HG03025 (cell line): ENCODE measurements around the gene RPL36.

Experiments used
- ATAC-seq: cut with Tn5 transposase; IDR thresholded peaks from one replicate; pipeline ENCODE4 v1.9.1; 2021; ENCODE audit warnings: mild to moderate bottlenecking, moderate library complexity; ENCODE audit not compliant: unreplicated experiment, low FRiP score

Gene RPL36

DNA sequence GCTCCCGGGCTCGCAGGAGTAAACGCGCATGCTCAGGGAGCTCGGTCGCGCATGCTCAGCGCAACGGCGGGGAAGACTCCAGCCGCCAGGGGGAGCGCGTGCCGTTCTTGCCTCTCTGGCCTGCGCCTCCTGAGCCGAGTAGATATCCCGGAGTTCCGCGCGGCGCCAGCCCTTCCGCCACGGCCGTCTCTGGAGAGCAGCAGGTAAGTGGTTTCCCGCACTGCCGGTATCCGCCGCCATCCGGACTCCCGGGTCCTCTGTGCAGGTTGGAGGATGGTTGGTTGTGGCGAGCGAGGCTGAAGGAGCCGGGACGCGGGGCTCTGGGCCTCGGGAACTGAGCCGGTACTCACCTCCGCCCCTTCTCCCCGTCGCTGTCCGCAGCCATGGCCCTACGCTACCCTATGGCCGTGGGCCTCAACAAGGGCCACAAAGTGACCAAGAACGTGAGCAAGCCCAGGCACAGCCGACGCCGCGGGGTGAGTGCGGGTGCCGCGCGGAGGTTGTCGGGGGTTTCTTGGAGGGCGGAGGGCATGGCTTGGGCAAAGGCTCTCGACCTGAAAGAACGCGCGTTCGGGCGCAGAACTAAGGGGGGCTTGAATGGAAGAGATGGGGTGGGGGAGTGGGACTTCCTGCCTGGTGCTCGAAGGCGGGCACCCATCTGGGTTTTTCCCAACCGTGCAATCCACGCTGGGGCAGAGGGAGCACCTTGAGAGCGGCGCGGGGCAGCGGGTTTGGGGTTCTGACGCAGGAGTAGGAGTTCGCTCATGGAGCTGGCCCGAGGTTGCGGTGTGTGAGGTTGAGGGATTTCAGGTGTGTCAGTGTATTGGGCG is at the start of gene RPL36:
Gene RPL36 (plus strand): TSS at position 171 of the 830 bp plus-strand sequence. CDS start 213 bp downstream, at position 384.
- no peak for ATAC-seq

DNA sequence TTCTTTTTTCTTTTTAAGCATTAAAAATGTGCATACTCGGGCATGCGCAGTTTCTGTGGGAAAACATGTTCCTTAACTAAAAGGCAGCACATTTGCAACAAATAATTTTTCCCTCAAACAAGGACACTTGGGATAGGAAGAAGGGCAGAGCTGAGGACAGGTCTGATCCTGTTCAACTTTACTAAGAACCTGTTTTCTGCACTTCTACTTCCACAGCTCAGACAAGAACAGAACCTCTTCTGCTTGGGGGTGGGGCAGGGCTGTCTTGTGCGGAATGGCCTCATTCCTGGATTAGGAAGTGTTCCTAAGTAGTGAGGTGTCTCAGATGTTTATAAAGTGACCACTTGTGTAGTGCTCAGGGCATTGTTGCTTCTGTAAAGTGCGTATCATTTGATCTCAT is 48.9 kb upstream of the RPL36 start:
- no peak for ATAC-seq

GRCh38 chr19:5642204-5642603 is 47.9 kb upstream of the RPL36 start:
- no peak for ATAC-seq

- ATAC-seq, result no peak
These were observed 47.0 kb upstream of the RPL36 start for GRCh38 chr19:5643060-5643459.

- ATAC-seq, result no peak
These were observed 46.1 kb upstream of the RPL36 start for GRCh38 chr19:5644037-5644436.

DNA sequence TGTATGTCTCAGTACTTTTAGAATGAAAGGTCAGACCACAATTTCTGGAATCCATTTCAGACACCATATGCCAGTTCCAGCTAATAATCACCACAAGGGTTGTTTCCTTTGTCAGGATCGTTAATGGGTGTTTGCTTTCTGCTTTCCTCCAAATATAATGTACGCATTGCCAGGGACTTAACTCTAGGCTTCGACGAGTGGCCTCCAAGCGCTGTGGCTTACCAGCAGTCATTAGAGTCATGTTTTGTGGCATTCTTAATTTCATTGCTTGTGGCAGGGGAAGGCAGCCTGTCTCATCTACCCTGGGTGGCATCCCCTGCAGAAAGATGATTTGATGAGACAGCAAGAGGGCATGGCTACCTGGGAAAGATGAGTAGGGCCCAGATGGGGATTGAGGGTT is 44.7 kb upstream of the RPL36 start:
- ATAC-seq, result no peak

DNA sequence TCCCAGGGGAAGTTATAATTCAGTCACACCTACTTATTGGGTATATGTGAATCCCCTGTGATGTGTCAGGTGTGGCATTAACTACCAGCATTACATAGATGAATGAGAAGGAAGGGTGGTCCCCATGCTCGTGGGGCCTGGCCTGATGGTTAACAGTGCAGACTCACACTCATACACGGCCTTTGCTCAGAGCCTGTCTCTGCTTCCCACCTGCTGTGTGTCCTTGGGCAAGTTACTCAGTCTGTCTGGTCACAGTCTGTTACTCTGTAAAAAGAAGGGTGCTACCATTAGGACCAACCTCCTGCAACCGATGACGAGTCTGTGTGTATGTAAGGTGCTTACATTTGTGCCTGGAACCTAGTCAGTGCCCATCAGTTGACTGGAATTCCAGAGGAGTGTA is 43.4 kb upstream of the RPL36 start:
- no peak for ATAC-seq

DNA sequence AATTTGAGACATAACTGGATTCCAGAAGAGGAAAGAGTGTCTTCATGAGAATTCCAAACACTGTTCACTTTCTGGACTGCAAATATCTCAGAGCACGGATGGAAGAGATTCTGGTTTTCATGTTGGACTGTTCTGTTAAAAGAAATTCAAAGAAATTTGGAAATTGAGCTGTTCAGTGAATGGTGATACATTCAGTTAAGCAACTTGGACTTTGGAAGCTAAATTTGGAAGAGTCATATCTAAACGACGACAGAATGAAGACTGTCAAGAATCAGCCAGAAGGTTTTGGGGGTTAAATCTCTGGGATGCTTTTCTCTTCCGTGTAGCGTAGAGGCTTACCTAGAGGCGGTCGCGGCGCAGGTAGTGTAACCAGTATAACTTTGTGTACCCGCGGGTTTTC is 41.6 kb upstream of the RPL36 start:
- no peak for ATAC-seq

GRCh38 chr19:5651361-5651760 is 38.7 kb upstream of the RPL36 start:
- no peak for ATAC-seq

DNA sequence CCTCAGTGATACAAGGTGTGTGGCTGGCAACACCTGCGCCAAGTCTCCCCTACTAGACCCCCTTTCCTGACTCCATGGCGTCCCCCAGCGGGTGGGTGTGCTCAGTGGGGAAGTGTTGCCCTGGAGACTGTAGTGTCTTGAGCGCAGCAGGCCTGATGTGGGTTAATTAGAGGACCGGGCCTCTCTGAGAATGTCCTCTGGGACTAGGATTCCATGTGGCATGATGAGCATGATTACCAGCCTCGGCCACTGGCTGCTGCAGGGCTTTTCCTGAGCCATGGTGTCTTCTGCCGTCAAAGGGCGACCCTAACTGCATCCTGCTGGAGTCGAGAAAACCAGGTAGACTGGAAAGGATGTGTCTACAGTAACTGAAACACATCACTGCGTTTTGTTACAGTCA is 37.8 kb upstream of the RPL36 start:
- no peak for ATAC-seq

DNA sequence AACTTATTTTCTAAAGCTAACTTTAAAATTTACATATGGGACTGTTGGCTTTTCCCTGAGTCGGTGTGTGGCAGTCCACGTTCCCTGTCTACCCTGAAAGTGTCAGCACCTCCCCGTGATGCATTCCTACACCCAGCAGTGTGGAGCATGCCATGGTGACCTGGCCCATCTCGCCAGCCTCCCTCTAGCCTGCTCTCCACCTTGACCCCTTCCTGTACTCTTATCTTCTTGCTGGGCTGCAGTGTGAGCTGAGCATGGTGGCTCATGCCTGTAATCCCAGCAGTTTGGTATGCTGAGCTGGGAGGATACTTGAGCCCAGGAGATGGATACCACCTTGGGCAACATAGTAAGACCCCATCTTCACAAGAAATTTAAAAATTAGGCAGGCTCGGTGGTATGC is 35.2 kb upstream of the RPL36 start:
- ATAC-seq, result no peak

DNA sequence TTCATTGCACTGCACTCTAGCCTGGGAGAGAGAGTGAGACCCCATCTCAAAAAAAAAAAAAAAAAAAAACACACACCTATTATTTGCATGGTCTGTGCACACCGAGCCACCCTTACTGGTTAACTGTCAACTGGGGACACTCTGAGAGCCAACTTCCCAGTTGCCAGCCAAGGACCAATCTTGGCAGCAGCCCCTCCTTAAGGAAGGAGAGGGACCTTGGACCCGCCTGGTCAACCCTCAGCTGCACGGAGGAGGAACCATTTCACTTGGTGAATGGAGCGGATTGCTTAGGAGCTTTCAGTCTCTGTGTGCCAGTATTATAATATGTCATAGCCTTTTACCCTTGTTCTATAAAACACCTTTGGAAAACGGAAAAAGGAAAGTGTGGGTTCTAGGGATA is 34.7 kb upstream of the RPL36 start:
- ATAC-seq, result no peak

- ATAC-seq, result no peak
These were observed 28.6 kb upstream of the RPL36 start for GRCh38 chr19:5661483-5661882.

- no peak for ATAC-seq
These were observed 26.2 kb upstream of the RPL36 start for GRCh38 chr19:5663904-5664303.

DNA sequence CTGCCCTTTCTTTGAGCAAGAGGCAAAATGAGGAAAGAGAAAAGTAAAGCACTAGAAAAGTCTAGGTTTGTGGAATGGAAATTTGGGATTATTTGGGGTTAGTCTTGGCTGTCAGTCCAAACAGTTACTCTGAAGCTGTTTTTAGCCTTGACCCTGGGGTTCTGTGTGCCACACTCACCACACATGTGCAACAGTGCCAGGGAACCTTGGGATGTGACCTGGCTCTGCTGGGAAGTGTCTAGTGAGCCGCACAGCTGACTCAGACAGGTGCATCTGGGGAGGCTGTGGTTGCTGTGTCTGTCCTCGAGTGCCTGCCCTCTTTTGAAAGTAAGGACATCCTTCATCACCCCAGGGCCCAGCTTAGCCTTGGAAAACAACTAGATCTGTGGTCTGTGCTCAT is 25.6 kb upstream of the RPL36 start:
- no peak for ATAC-seq

GRCh38 chr19:5665781-5666513 is 24.1 kb upstream of the RPL36 start:
- ATAC-seq, result no peak

DNA sequence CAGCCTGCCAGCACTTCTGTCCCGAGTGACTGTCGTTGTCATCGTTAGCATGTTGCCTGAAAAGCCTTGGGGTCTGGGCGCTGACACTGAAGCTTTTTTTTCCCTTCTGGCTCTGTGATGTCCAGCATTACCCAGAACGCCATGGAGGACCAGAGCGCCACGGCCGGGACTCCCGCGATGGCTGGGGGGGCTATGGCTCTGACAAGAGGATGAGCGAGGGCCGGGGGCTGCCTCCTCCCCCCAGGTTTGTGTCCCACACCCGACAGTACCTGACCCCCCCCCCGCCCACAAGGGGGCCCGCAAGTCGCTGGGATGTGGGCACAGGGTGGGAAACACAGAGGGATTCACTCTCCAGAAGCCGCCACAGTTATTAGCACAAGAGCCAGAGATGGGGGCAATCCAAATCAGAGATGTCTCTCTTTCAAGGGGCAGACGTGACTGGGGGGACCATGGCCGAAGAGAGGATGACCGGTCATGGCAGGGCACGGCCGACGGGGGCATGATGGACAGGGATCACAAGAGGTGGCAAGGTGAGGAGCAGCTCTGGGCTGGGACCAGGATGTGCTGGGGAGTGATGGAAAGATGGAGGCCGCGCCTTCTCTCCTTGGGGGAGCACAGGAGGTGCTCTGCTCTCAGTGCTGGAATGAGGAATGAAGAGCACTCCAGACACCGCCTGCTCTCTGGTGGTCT is 23.0 kb upstream of the RPL36 start:
- no peak for ATAC-seq

- no peak for ATAC-seq
These were observed 22.3 kb upstream of the RPL36 start for GRCh38 chr19:5667751-5668271.

DNA sequence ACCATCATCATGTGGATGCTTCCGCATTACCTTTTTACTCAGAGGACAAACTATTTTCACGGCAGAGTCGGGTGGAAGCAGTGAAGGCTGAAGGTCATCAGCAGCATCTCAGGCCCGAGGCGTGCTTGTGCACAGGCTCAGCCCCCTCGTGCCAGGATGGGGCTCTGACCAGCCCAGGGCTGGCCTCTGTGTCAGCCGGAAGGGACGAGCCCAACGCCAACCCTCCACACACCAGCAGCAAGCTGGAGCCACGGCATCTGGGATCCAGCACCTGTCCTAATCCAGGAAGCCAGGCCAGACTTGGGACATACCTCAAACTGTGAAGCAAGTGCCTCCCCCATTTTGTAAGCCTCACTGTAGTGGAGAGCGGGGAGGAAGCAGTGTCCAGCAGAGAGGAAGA is 20.9 kb upstream of the RPL36 start:
- ATAC-seq, result no peak

DNA sequence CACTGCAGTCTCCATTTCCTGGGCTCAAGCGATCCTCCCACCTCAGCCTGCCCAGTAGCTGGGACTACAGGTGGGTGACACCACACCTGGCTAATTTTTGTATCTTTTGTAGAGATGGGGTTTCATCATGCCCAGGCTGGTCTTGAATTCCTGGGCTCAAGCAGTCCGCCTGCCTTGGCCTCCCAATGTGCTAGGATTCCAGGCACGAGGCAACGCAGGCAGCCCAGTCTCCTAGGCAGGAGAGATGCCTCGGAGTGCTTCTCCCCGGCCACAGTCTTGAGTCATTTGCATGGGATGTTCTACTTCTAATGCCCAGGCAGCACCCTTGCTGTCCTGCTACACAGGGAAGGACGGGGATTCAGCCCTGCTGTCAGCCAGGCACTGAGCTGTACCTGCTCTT is 18.5 kb upstream of the RPL36 start:
- no peak for ATAC-seq
